Neural cell (in vitro differentiated cells): ENCODE results near the gene CPLANE1. TPM values are rescaled to one million over a fixed set of nuclear protein-coding genes. Genes with fewer than 3 reads are reported as not detected.

ENCODE experiments used
- H2AFZ ChIP-seq: fragments of 200-600, 300-800 bp; sonication (generic), shearing (Covaris generic); 2 replicates; pipeline ENCODE4 v1.6.0; 2014; ENCODE audit warnings: low read depth, mild to moderate bottlenecking, antibody characterized with exemption, low read length, moderate library complexity
- H3F3A ChIP-seq: fragments of 200-600 bp; shearing (Covaris generic); 2 replicates; pipeline ENCODE4 v1.6.1; 2016; ENCODE audit warnings: mild to moderate bottlenecking, moderate library complexity, mixed read lengths, antibody characterized with exemption, low read length; ENCODE audit not compliant: insufficient read depth, poor library complexity, severe bottlenecking
- H3K27ac ChIP-seq: fragments of 200-600, 300-800 bp; sonication (generic), shearing (Covaris generic); 2 replicates; pipeline ENCODE4 v1.5.1; 2014; ENCODE audit warnings: mild to moderate bottlenecking, low read length, moderate library complexity
- H3K27me3 ChIP-seq: fragments of 300-800, 200-600 bp; sonication (generic), shearing (Covaris generic); 2 replicates; pipeline ENCODE4 v1.6.0; 2014; ENCODE audit warnings: mild to moderate bottlenecking, low read depth, low read length, moderate library complexity; ENCODE audit not compliant: insufficient read depth
- H3K36me3 ChIP-seq: fragments of 300-800, 200-600 bp; sonication (generic), shearing (Covaris generic); 2 replicates; pipeline ENCODE4 v1.5.1; 2014; ENCODE audit warnings: mild to moderate bottlenecking, antibody characterized with exemption, low read length, moderate library complexity; ENCODE audit not compliant: insufficient read depth
- H3K4me2 ChIP-seq: fragments of 300-800, 200-600 bp; sonication (generic), shearing (Covaris generic); 2 replicates; pipeline ENCODE4 v1.6.0; 2014; ENCODE audit warnings: mild to moderate bottlenecking, low read length
- H3K4me3 ChIP-seq: fragments of 300-800, 200-600 bp; sonication (generic), shearing (Covaris generic); 2 replicates; pipeline ENCODE4 v1.5.1; 2014; ENCODE audit warnings: mild to moderate bottlenecking, low read length, moderate library complexity
- H3K79me2 ChIP-seq: fragments of 200-600 bp; shearing (Covaris generic); replicated peaks from 2 replicates; pipeline ENCODE4 v1.6.0; 2014; ENCODE audit warnings: mild to moderate bottlenecking, low read length, moderate library complexity; ENCODE audit not compliant: insufficient read depth
- H3K9ac ChIP-seq: fragments of 300-800, 200-600 bp; sonication (generic), shearing (Covaris generic); 2 replicates; pipeline ENCODE4 v1.6.1; 2016; ENCODE audit warnings: mild to moderate bottlenecking, low read length, mixed read lengths
- H3K9me2 ChIP-seq: fragments of 200-600 bp; shearing (Covaris generic); 2 replicates; pipeline ENCODE4 v1.6.1; 2016; ENCODE audit warnings: mild to moderate bottlenecking, low read length, mixed read lengths; ENCODE audit not compliant: insufficient read depth
- H3K9me3 ChIP-seq: fragments of 200-600, 300-800 bp; sonication (generic), shearing (Covaris generic); 2 replicates; pipeline ENCODE4 v1.6.1; 2016; ENCODE audit warnings: mild to moderate bottlenecking, mixed run types, low read length, moderate library complexity, mixed read lengths
- H4K20me1 ChIP-seq: fragments of 200-600 bp; shearing (Covaris generic); 2 replicates; pipeline ENCODE4 v1.6.1; 2016; ENCODE audit warnings: mild to moderate bottlenecking, mixed run types; ENCODE audit not compliant: insufficient read depth
- CTCF ChIP-seq: fragments of 450-650 bp; IDR thresholded peaks from 2 replicates; pipeline ENCODE4 v1.5.1; 2014; ENCODE audit warnings: antibody characterized with exemption, mild to moderate bottlenecking, moderate library complexity; ENCODE audit not compliant: poor library complexity, severe bottlenecking
- EP300 ChIP-seq: fragments of 450-650 bp; conservative IDR thresholded peaks from 2 replicates; pipeline ENCODE4 v1.6.1; 2014; ENCODE audit warnings: antibody characterized with exemption, mild to moderate bottlenecking, moderate library complexity; ENCODE audit not compliant: poor library complexity, severe bottlenecking
- EZH2 ChIP-seq: fragments of 200-600, 300-800 bp; shearing (Covaris generic), sonication (generic); IDR thresholded peaks from 2 replicates; pipeline ENCODE4 v1.6.1; 2014; ENCODE audit warnings: antibody characterized with exemption, low read length, borderline replicate concordance, mild to moderate bottlenecking; ENCODE audit not compliant: insufficient read depth, poor library complexity, severe bottlenecking
- MXI1 ChIP-seq: fragments of 450-650 bp; conservative IDR thresholded peaks from 2 replicates; pipeline ENCODE4 v1.6.1; 2014; ENCODE audit warnings: antibody characterized with exemption, mild to moderate bottlenecking; ENCODE audit not compliant: poor library complexity, severe bottlenecking
- POLR2AphosphoS5 ChIP-seq: IDR thresholded peaks from 2 replicates; pipeline ENCODE4 v1.6.1; 2012
- RAD21 ChIP-seq: fragments of 450-650 bp; conservative IDR thresholded peaks from 2 replicates; pipeline ENCODE4 v1.6.1; 2014; ENCODE audit warnings: antibody characterized with exemption, mild to moderate bottlenecking, moderate library complexity
- REST ChIP-seq: IDR thresholded peaks from 2 replicates; pipeline ENCODE4 v1.6.1; 2012; ENCODE audit warnings: borderline replicate concordance
- SMC3 ChIP-seq: fragments of 450-650 bp; conservative IDR thresholded peaks from 2 replicates; pipeline ENCODE4 v1.6.1; 2014; ENCODE audit warnings: antibody characterized with exemption, mild to moderate bottlenecking, moderate library complexity; ENCODE audit not compliant: poor library complexity
- TAF1 ChIP-seq: IDR thresholded peaks from 2 replicates; pipeline ENCODE4 v1.6.1; 2012; ENCODE audit warnings: low read depth
- polyA plus RNA-seq: library from polyadenylated mRNA; depleted of rRNA; stranded (reverse); fragments of >200 nt; gene quantifications from 2 replicates; pipeline ENCODE4 v1.2.3, GENCODE V29; 2014

Gene CPLANE1
- polyA plus RNA-seq, 1 donor from 2014 or later = 26.0 TPM

GRCh38 chr5:37064442-37064841 is 184.7 kb downstream of the CPLANE1 start:
- peaks cover 11% of the 10 kb centered on the region for H3K36me3 ChIP-seq
- no peaks in the 10 kb centered on the region for H4K20me1 ChIP-seq
- H3K4me3 ChIP-seq = no peak overlapping the region
- H3K4me2 ChIP-seq = no peak overlapping the region
- no peaks in the 10 kb centered on the region for H3K9me3 ChIP-seq
- no peak overlapping the region for H2AFZ ChIP-seq
- no peaks in the 10 kb centered on the region for H3K79me2 ChIP-seq
- no peaks in the 10 kb centered on the region for H3F3A ChIP-seq
- TF ChIP-seq RAD21 (no peak), REST (no peak), POLR2AphosphoS5 (no peak), SMC3 (no peak), EP300 (no peak), CTCF (no peak), MXI1 (no peak), EZH2 (no peak), TAF1 (no peak)
- H3K9me2 ChIP-seq = no peaks in the 10 kb centered on the region
- H3K27ac ChIP-seq = no peak overlapping the region
- H3K27me3 ChIP-seq = no peaks in the 10 kb centered on the region
- H3K9ac ChIP-seq = no peak overlapping the region

GRCh38 chr5:37063739-37064138 is 185.4 kb downstream of the CPLANE1 start:
- Histone ChIP-seq H3K4me3 (no peak overlapping the region), H3K9ac (no peak overlapping the region), H3K9me2 (no peaks in the 10 kb centered on the region), H3K4me2 (no peak overlapping the region), H3F3A (no peaks in the 10 kb centered on the region), H3K9me3 (no peaks in the 10 kb centered on the region), H4K20me1 (no peaks in the 10 kb centered on the region), H3K27ac (no peak overlapping the region), H3K27me3 (no peaks in the 10 kb centered on the region), H3K36me3 (peaks cover 11% of the 10 kb centered on the region), H3K79me2 (no peaks in the 10 kb centered on the region), H2AFZ (no peak overlapping the region)
- TF ChIP-seq POLR2AphosphoS5 (no peak), REST (no peak), SMC3 (no peak), CTCF (no peak), MXI1 (no peak), TAF1 (no peak), RAD21 (no peak), EZH2 (no peak), EP300 (no peak)
